Measurements from ENCODE around the gene RSRC1.
"Not testable (repeated sequence)": the region's sequence is repeated elsewhere in the genome, so short reads cannot be mapped to it uniquely, and the experiment has no call there.

RSRC1 gene

GRCh38 chr3:158221426-158221825 is 111.5 kb downstream of the RSRC1 start:
- H3K9me3 ChIP-seq (ENCODE audit: control insufficient read depth, low read length): no peaks in the 10 kb centered on the region
- H3K4me2 ChIP-seq (ENCODE audit: low read length): no peak overlapping the region
- H3K9ac ChIP-seq: no peak overlapping the region
- no peaks in the 10 kb centered on the region for H3K27me3 ChIP-seq (ENCODE audit: control insufficient read depth, insufficient read depth, low read length)
- no peaks in the 10 kb centered on the region for H3K79me2 ChIP-seq
- no peak overlapping the region for H3K4me3 ChIP-seq (ENCODE audit: low read depth, low read length)
- H2AFZ ChIP-seq: no peak overlapping the region
- no peak for TF ChIP-seq CTCF (IDR thresholded peaks at IDR 0.05)
- H3K36me3 ChIP-seq (ENCODE audit: control insufficient read depth, insufficient read depth, low read length): no peaks in the 10 kb centered on the region
- no peaks in the 10 kb centered on the region for H3K4me1 ChIP-seq
- no peak overlapping the region for H3K27ac ChIP-seq

- Histone ChIP-seq H3K27ac (no peak overlapping the region), H3K9ac (no peak overlapping the region), H3K27me3 (ENCODE audit: control insufficient read depth, insufficient read depth, low read length) (no peaks in the 10 kb centered on the region), H3K9me3 (ENCODE audit: control insufficient read depth, low read length) (no peaks in the 10 kb centered on the region), H3K4me1 (no peaks in the 10 kb centered on the region), H3K4me2 (ENCODE audit: low read length) (no peak overlapping the region), H2AFZ (no peak overlapping the region), H3K79me2 (no peaks in the 10 kb centered on the region), H3K36me3 (ENCODE audit: control insufficient read depth, insufficient read depth, low read length) (no peaks in the 10 kb centered on the region), H3K4me3 (ENCODE audit: low read depth, low read length) (no peak overlapping the region)
- no peak for TF ChIP-seq CTCF (IDR thresholded peaks at IDR 0.05)
Measured at GRCh38 chr3:158226429-158226828, 116.5 kb downstream of the RSRC1 start.

GRCh38 chr3:158228942-158229341 is 119.1 kb downstream of the RSRC1 start:
- not testable (repeated sequence) for H3K36me3 ChIP-seq (ENCODE audit: control insufficient read depth, insufficient read depth, low read length); H3K9me3 ChIP-seq (ENCODE audit: control insufficient read depth, low read length); H3K9ac ChIP-seq; H3K27me3 ChIP-seq (ENCODE audit: control insufficient read depth, insufficient read depth, low read length); H3K4me1 ChIP-seq; H3K4me2 ChIP-seq (ENCODE audit: low read length); H3K27ac ChIP-seq; H2AFZ ChIP-seq; H3K4me3 ChIP-seq (ENCODE audit: low read depth, low read length); H3K79me2 ChIP-seq

GRCh38 chr3:158233791-158234190 is 123.9 kb downstream of the RSRC1 start:
- Histone ChIP-seq H3K4me3 (ENCODE audit: low read depth, low read length) (no peak overlapping the region), H3K79me2 (no peaks in the 10 kb centered on the region)
- TF ChIP-seq CTCF (IDR thresholded peaks at IDR 0.05): no peak

GRCh38 chr3:158244274-158244673 is 134.4 kb downstream of the RSRC1 start:
- Histone ChIP-seq H3K9me3 (ENCODE audit: control insufficient read depth, low read length) (no peaks in the 10 kb centered on the region), H2AFZ (no peak overlapping the region), H3K79me2 (no peaks in the 10 kb centered on the region), H3K4me1 (no peaks in the 10 kb centered on the region), H3K36me3 (ENCODE audit: control insufficient read depth, insufficient read depth, low read length) (no peaks in the 10 kb centered on the region), H3K27ac (no peak overlapping the region), H3K4me2 (ENCODE audit: low read length) (no peak overlapping the region), H3K9ac (no peak overlapping the region), H3K27me3 (ENCODE audit: control insufficient read depth, insufficient read depth, low read length) (no peaks in the 10 kb centered on the region), H3K4me3 (ENCODE audit: low read depth, low read length) (no peak overlapping the region)
- no peak for TF ChIP-seq CTCF (IDR thresholded peaks at IDR 0.05)

More at GRCh38 chr3:158233791-158234190, 123.9 kb downstream of the RSRC1 start:
- H3K36me3 ChIP-seq (ENCODE audit: control insufficient read depth, insufficient read depth, low read length): no peaks in the 10 kb centered on the region
- H3K27me3 ChIP-seq (ENCODE audit: control insufficient read depth, insufficient read depth, low read length): no peaks in the 10 kb centered on the region
- H3K4me2 ChIP-seq (ENCODE audit: low read length): no peak overlapping the region
- H3K27ac ChIP-seq: no peak overlapping the region
- no peaks in the 10 kb centered on the region for H3K9me3 ChIP-seq (ENCODE audit: control insufficient read depth, low read length)
- H3K9ac ChIP-seq: no peak overlapping the region
- no peak overlapping the region for H2AFZ ChIP-seq
- H3K4me1 ChIP-seq: peaks cover 3% of the 10 kb centered on the region

Data from parathyroid adenoma (tissue), 2 donors.